ENCODE measurements around the gene ORMDL1. TPM values are rescaled to one million over a fixed set of nuclear protein-coding genes. Genes with fewer than 3 reads are reported as not detected.
A peak's percentile ranks its signal among the peaks of the same experiment; 100 is the strongest.

The ORMDL1 gene
- total and polyA plus RNA-seq, 2 of the 13 experiments (the other 11 are each of a cell fraction or from before 2014, with no cell fraction given), result 67.5 to 160 TPM

- peak; percentile 43; the same call in 1 of the 2 replicates for TF ChIP-seq MNT (IDR thresholded peaks at IDR 0.05)
- TF ChIP-seq ZNF260 (CRISPR knock-in tag; IDR thresholded peaks at IDR 0.05; ENCODE audit: borderline replicate concordance, low read depth), result no peak
- peak; percentile 31; the same call in 1 of the 2 replicates for TF ChIP-seq PAXIP1 (CRISPR knock-in tag; conservative IDR thresholded peaks at IDR 0.05)
- peak; percentile 52; the same call in 1 of the 2 replicates for TF ChIP-seq ZSCAN21 (CRISPR knock-in tag; IDR thresholded peaks at IDR 0.05; ENCODE audit: borderline replicate concordance)
- TF ChIP-seq JUND (CRISPR knock-in tag; IDR thresholded peaks at IDR 0.05), result no peak
- TF ChIP-seq MIER2 (CRISPR knock-in tag; IDR thresholded peaks at IDR 0.05), result 0 out of 2 replicates have a peak, but pooled peaks have one; percentile 32
- peak; percentile 100 for TF ChIP-seq NAIF1 (CRISPR knock-in tag; IDR thresholded peaks at IDR 0.05; ENCODE audit: borderline replicate concordance)
- TF ChIP-seq SAP130 (CRISPR knock-in tag; IDR thresholded peaks at IDR 0.05; ENCODE audit: low read depth), result peak; percentile 88
- no peak for TF ChIP-seq ZNF674 (CRISPR knock-in tag; IDR thresholded peaks at IDR 0.05; ENCODE audit: low read depth)
- peak; percentile 25 for TF ChIP-seq GATAD2A (CRISPR knock-in tag; IDR thresholded peaks at IDR 0.05)
- peak; percentile 95 for TF ChIP-seq MAX (IDR thresholded peaks at IDR 0.05)
- peak; percentile 14; the same call in 1 of the 2 replicates for TF ChIP-seq ARID3A (IDR thresholded peaks at IDR 0.05; ENCODE audit: low read depth, low read length)
- TF ChIP-seq ZNF331 (CRISPR knock-in tag; IDR thresholded peaks at IDR 0.05), result peak; percentile 59; the same call in 1 of the 2 replicates
- peak; percentile 97; the same call in 1 of the 2 replicates for TF ChIP-seq ZNF556 (CRISPR knock-in tag; IDR thresholded peaks at IDR 0.05; ENCODE audit: borderline replicate concordance)
- no peak for TF ChIP-seq HNF4G (IDR thresholded peaks at IDR 0.05; ENCODE audit: borderline replicate concordance, low read depth, low read length)
- TF ChIP-seq HNF4G (CRISPR knock-in tag; IDR thresholded peaks at IDR 0.05; ENCODE audit: borderline replicate concordance, low read depth), result peak; percentile 85
- peak; percentile 89 for TF ChIP-seq SNAPC2 (CRISPR knock-in tag; IDR thresholded peaks at IDR 0.05)
- peak; percentile 99 for TF ChIP-seq TIGD3 (CRISPR knock-in tag; IDR thresholded peaks at IDR 0.05; ENCODE audit: borderline replicate concordance)
- TF ChIP-seq AKAP8 (CRISPR knock-in tag; IDR thresholded peaks at IDR 0.05), result peak; percentile 79; the same call in 1 of the 2 replicates
- peak; percentile 94 for TF ChIP-seq ZNF709 (CRISPR knock-in tag; IDR thresholded peaks at IDR 0.05)
Observed at GRCh38 chr2:189783927-189784867, at the start of gene ORMDL1, which contains the start of gene PMS1 (continued).
